Neural progenitor cell (in vitro differentiated cells): ENCODE measurements around the gene DLX5. TPM values are rescaled to one million over a fixed set of nuclear protein-coding genes. Genes with fewer than 3 reads are reported as not detected.
A peak's percentile ranks its signal among the peaks of the same experiment; 100 is the strongest.

ENCODE experiments used
- DNase-seq: peaks from one replicate; pipeline ENCODE4 v3.0.0-alpha.2; 2016; ENCODE audit warnings: low spot score
- H2AFZ ChIP-seq: fragments of 200-600 bp; sonication (generic); replicated peaks from 2 replicates; pipeline ENCODE4 v1.6.1; 2016; ENCODE audit warnings: antibody characterized with exemption
- H3F3A ChIP-seq: fragments of 200-600 bp; sonication (generic); 2 replicates; pipeline ENCODE4 v1.6.1; 2016; ENCODE audit warnings: antibody characterized with exemption, low read depth
- H3K27ac ChIP-seq: fragments of 200-600 bp; sonication (generic); 2 replicates; pipeline ENCODE4 v1.5.1; 2016; ENCODE audit warnings: mild to moderate bottlenecking
- H3K27me3 ChIP-seq: fragments of 200-600 bp; sonication (generic); 2 replicates; pipeline ENCODE4 v1.6.1; 2016; ENCODE audit warnings: mild to moderate bottlenecking, moderate library complexity
- H3K36me3 ChIP-seq: fragments of 200-600 bp; sonication (generic); 2 replicates; pipeline ENCODE4 v1.5.1; 2016
- H3K4me1 ChIP-seq: fragments of 200-600 bp; sonication (generic); 2 replicates; pipeline ENCODE4 v1.6.1; 2016; ENCODE audit warnings: mixed run types
- H3K4me2 ChIP-seq: fragments of 200-600 bp; sonication (generic); 2 replicates; pipeline ENCODE4 v1.6.1; 2016
- H3K4me3 ChIP-seq: fragments of 200-600 bp; sonication (generic); 2 replicates; pipeline ENCODE4 v1.5.1; 2016
- H3K79me2 ChIP-seq: fragments of 200-600 bp; sonication (generic); 2 replicates; pipeline ENCODE4 v1.6.1; 2016; ENCODE audit warnings: low read depth
- H3K9ac ChIP-seq: fragments of 200-600 bp; sonication (generic); 2 replicates; pipeline ENCODE4 v1.6.1; 2016
- H3K9me3 ChIP-seq: fragments of 200-600 bp; sonication (generic); 2 replicates; pipeline ENCODE4 v1.5.1; 2016; ENCODE audit warnings: low read depth
- H4K20me1 ChIP-seq: fragments of 200-600 bp; sonication (generic); 2 replicates; pipeline ENCODE4 v1.6.1; 2016; ENCODE audit warnings: low read depth
- H3K27ac Mint-ChIP-seq: 3 replicates; pipeline ENCODE4 v1.8.0; 2021; ENCODE audit warnings: mixed read lengths
- H3K27me3 Mint-ChIP-seq: 2 replicates; pipeline ENCODE4 v1.8.0; 2022; ENCODE audit warnings: low read depth, mild to moderate bottlenecking, inconsistent platforms, moderate library complexity, mixed read lengths; ENCODE audit not compliant: insufficient read depth
- H3K36me3 Mint-ChIP-seq: 3 replicates; pipeline ENCODE4 v1.8.0; 2021; ENCODE audit warnings: mixed read lengths
- H3K4me1 Mint-ChIP-seq: 3 replicates; pipeline ENCODE4 v1.8.0; 2021; ENCODE audit warnings: mixed read lengths
- H3K4me3 Mint-ChIP-seq: 3 replicates; pipeline ENCODE4 v1.8.0; 2021; ENCODE audit warnings: mild to moderate bottlenecking, moderate library complexity, mixed read lengths
- H3K9me3 Mint-ChIP-seq: 3 replicates; pipeline ENCODE4 v1.8.0; 2020; ENCODE audit warnings: mixed read lengths
- CTCF ChIP-seq: fragments of 200-600 bp; sonication (generic); IDR thresholded peaks from 2 replicates; pipeline ENCODE4 v1.5.1; 2017; ENCODE audit warnings: antibody characterized with exemption, mild to moderate bottlenecking
- EZH2 ChIP-seq: fragments of 200-600 bp; sonication (generic); IDR thresholded peaks from 2 replicates; pipeline ENCODE4 v1.6.1; 2017; ENCODE audit warnings: antibody characterized with exemption, mild to moderate bottlenecking, moderate library complexity
- EZH2phosphoT487 ChIP-seq: fragments of 200-600 bp; sonication (generic); IDR thresholded peaks from 2 replicates; pipeline ENCODE4 v1.6.1; 2017; ENCODE audit warnings: antibody characterized with exemption
- total RNA-seq: library from RNA; depleted of rRNA; stranded (reverse); fragments of >200 nt; gene quantifications from 2 replicates; pipeline ENCODE4 v1.2.3, GENCODE V29; 2015; ENCODE audit warnings: low replicate concordance

DLX5 gene
- total RNA-seq, 1 donor from 2014 or later = not detected

- Histone ChIP-seq H2AFZ (no peak overlapping the region), H3K36me3 (no peaks in the 10 kb centered on the region), H3F3A (peaks cover 45% of the 10 kb centered on the region), H3K4me1 (peaks cover 42% of the 10 kb centered on the region), H3K27ac (no peak overlapping the region), H3K4me3 (peak overlapping the region; percentile 49), H4K20me1 (peaks cover 63% of the 10 kb centered on the region), H3K9ac (no peak overlapping the region), H3K27me3 (peaks cover 100% of the 10 kb centered on the region), H3K4me2 (peak overlapping the region; percentile 78), H3K9me3 (no peaks in the 10 kb centered on the region), H3K79me2 (no peaks in the 10 kb centered on the region)
- TF ChIP-seq EZH2phosphoT487 (no peak), EZH2 (no peak), CTCF (no peak)
- H3K9me3 Mint-ChIP-seq = no peaks in the 10 kb centered on the region
- peak overlapping the region; percentile 84 for H3K4me3 Mint-ChIP-seq
- peaks cover 50% of the 10 kb centered on the region for H3K4me1 Mint-ChIP-seq
- H3K27me3 Mint-ChIP-seq = peaks cover 69% of the 10 kb centered on the region
- DNase-seq = no peak
- H3K36me3 Mint-ChIP-seq = peaks cover 2% of the 10 kb centered on the region
- no peak overlapping the region for H3K27ac Mint-ChIP-seq
These were observed 484 bp upstream of the DLX5 start for GRCh38 chr7:97025130-97025499.

GRCh38 chr7:97022491-97023306, 1.9 kb downstream of the DLX5 start:
- H3F3A ChIP-seq = peaks cover 45% of the 10 kb centered on the region
- no peaks in the 10 kb centered on the region for H3K9me3 ChIP-seq
- no peaks in the 10 kb centered on the region for H3K79me2 ChIP-seq
- H3K4me3 ChIP-seq = no peak overlapping the region
- peak overlapping the region; percentile 78 for H3K4me2 ChIP-seq
- no peaks in the 10 kb centered on the region for H3K36me3 ChIP-seq
- no peak overlapping the region for H2AFZ ChIP-seq
- H3K27me3 ChIP-seq = peaks cover 100% of the 10 kb centered on the region
- DNase-seq = peak; percentile 39
- H3K4me1 ChIP-seq = peaks cover 50% of the 10 kb centered on the region
- TF ChIP-seq EZH2 (peak; percentile 92), CTCF (no peak), EZH2phosphoT487 (peak; percentile 71)
- H3K4me3 Mint-ChIP-seq = peak overlapping the region; percentile 79
- no peak overlapping the region for H3K27ac Mint-ChIP-seq
- peaks cover 93% of the 10 kb centered on the region for H3K27me3 Mint-ChIP-seq
- H3K36me3 Mint-ChIP-seq = peaks cover 2% of the 10 kb centered on the region
- peaks cover 87% of the 10 kb centered on the region for H4K20me1 ChIP-seq
- no peak overlapping the region for H3K27ac ChIP-seq
- H3K9me3 Mint-ChIP-seq = no peaks in the 10 kb centered on the region
- peaks cover 50% of the 10 kb centered on the region for H3K4me1 Mint-ChIP-seq
- H3K9ac ChIP-seq = no peak overlapping the region

GRCh38 chr7:97021747-97022490, 2.7 kb downstream of the DLX5 start:
- TF ChIP-seq EZH2 (no peak), CTCF (no peak), EZH2phosphoT487 (no peak)
- H3K4me1 Mint-ChIP-seq = peaks cover 49% of the 10 kb centered on the region
- no peak overlapping the region for H3K27ac ChIP-seq
- H4K20me1 ChIP-seq = peaks cover 95% of the 10 kb centered on the region
- H3K27ac Mint-ChIP-seq = no peak overlapping the region
- peaks cover 100% of the 10 kb centered on the region for H3K27me3 ChIP-seq
- peak overlapping the region; percentile 45 for H3K4me3 ChIP-seq
- no peak overlapping the region for H3K9ac ChIP-seq
- H3K36me3 Mint-ChIP-seq = peaks cover 2% of the 10 kb centered on the region
- no peaks in the 10 kb centered on the region for H3K79me2 ChIP-seq
- no peaks in the 10 kb centered on the region for H3K9me3 ChIP-seq
- H3F3A ChIP-seq = peaks cover 44% of the 10 kb centered on the region
- H3K4me2 ChIP-seq = peak overlapping the region; percentile 78
- peaks cover 94% of the 10 kb centered on the region for H3K27me3 Mint-ChIP-seq
- H3K36me3 ChIP-seq = no peaks in the 10 kb centered on the region
- peaks cover 53% of the 10 kb centered on the region for H3K4me1 ChIP-seq
- peak overlapping the region; percentile 79 for H3K4me3 Mint-ChIP-seq
- no peaks in the 10 kb centered on the region for H3K9me3 Mint-ChIP-seq
- no peak for DNase-seq
- peak overlapping the region; percentile 63 for H2AFZ ChIP-seq
